Left renal cortex interstitium (tissue), 4 donors: ENCODE results near the gene GABARAPL2. TPM values are rescaled to one million over a fixed set of nuclear protein-coding genes. Genes with fewer than 3 reads are reported as not detected.
"Not testable (repeated sequence)": the region's sequence is repeated elsewhere in the genome, so short reads cannot be mapped to it uniquely, and the experiment has no call there.

Experiments
- DNase-seq, 4 donors: peaks; one replicate each; pipeline ENCODE4 v3.0.0-alpha.2; 2013; ENCODE audit warnings: low read depth in 4 of 4, low spot score in 2 of 4, missing footprints in 1 of 4
- polyA plus RNA-seq, 4 donors: library from polyadenylated mRNA; unstranded; fragments of 120-200 nt; gene quantifications; one replicate each; pipeline ENCODE4 v1.2.1, GENCODE V29; 2013; ENCODE audit not compliant: insufficient read length in 4 of 4

Gene GABARAPL2
- 100 to 1,000 TPM; 159 to 200 (median 176) TPM for polyA plus RNA-seq

GRCh38 chr16:75566040-75566757, at the start of gene GABARAPL2:
Gene GABARAPL2 (plus strand): TSS chr16:75566379. CDS start chr16:75566487, 108 bp downstream.
- peak; percentile 72 to 81 (median 76) for DNase-seq

- no peak for DNase-seq
Observed at GRCh38 chr16:75519175-75519574, 47.0 kb upstream of the GABARAPL2 start.

GRCh38 chr16:75526032-75526790, 40.0 kb upstream of the GABARAPL2 start:
- no peak for DNase-seq

GRCh38 chr16:75527825-75528299, 38.3 kb upstream of the GABARAPL2 start:
- no peak for DNase-seq

- DNase-seq, result no peak
Observed at GRCh38 chr16:75529056-75529905, 36.9 kb upstream of the GABARAPL2 start.

GRCh38 chr16:75529959-75530358, 36.2 kb upstream of the GABARAPL2 start:
- no peak for DNase-seq

GRCh38 chr16:75532142-75532765, 33.9 kb upstream of the GABARAPL2 start:
- no peak for DNase-seq

- DNase-seq, result no peak
Observed at GRCh38 chr16:75532791-75533190, 33.4 kb upstream of the GABARAPL2 start.

GRCh38 chr16:75534560-75535205, 31.5 kb upstream of the GABARAPL2 start:
- no peak for DNase-seq

GRCh38 chr16:75535211-75535843, 30.9 kb upstream of the GABARAPL2 start:
- no peak for DNase-seq

GRCh38 chr16:75535901-75536300, 30.3 kb upstream of the GABARAPL2 start, which contains the start of gene CHST5:
Gene CHST5 (minus strand): TSS chr16:75536108. CDS start chr16:75530384, 5,724 bp downstream.
- DNase-seq, result no peak

- no peak for DNase-seq
Observed at GRCh38 chr16:75537776-75538175, 28.4 kb upstream of the GABARAPL2 start.

GRCh38 chr16:75538882-75539565, 27.2 kb upstream of the GABARAPL2 start:
- not testable (repeated sequence) for DNase-seq

- DNase-seq, result no peak
Observed at GRCh38 chr16:75541236-75541635, 24.9 kb upstream of the GABARAPL2 start.

GRCh38 chr16:75542462-75542861, 23.7 kb upstream of the GABARAPL2 start:
- not testable (repeated sequence) for DNase-seq

GRCh38 chr16:75545879-75546278, 20.3 kb upstream of the GABARAPL2 start:
- not testable (repeated sequence) for DNase-seq

- no peak for DNase-seq
Observed at GRCh38 chr16:75546293-75546692, 19.9 kb upstream of the GABARAPL2 start.

- DNase-seq, result not testable (repeated sequence)
Observed at GRCh38 chr16:75548456-75548855, 17.7 kb upstream of the GABARAPL2 start.
